Loucy (cell line): ENCODE results near the gene DCPS.

ENCODE experiments used
- CTCF ChIP-seq: fragments of 200-600 bp; sonication (generic); conservative IDR thresholded peaks from 2 replicates; pipeline ENCODE4 v1.5.1; 2014; ENCODE audit warnings: mild to moderate bottlenecking, antibody characterized with exemption, low read length
- EZH2phosphoT487 ChIP-seq: fragments of 200-600 bp; IDR thresholded peaks from 2 replicates; pipeline ENCODE4 v1.6.1; 2018; ENCODE audit warnings: antibody characterized with exemption, mild to moderate bottlenecking, moderate library complexity, borderline replicate concordance

GRCh38 chr11:126394036-126394435, 90.2 kb downstream of the DCPS start:
- TF ChIP-seq CTCF (no peak), EZH2phosphoT487 (no peak)
